H1 (cell line): ENCODE data around the gene CST9L. TPM values are rescaled to one million over a fixed set of nuclear protein-coding genes. Genes with fewer than 3 reads are reported as not detected.

ENCODE experiments used
- CTCF ChIA-PET: fragments of 300-600 bp; sonication (Branson Sonifier 250); formaldehyde crosslinking; loops from one replicate; lab custom pipeline; 2021; ENCODE audit not compliant: partially characterized antibody; lab: Charles Lee
- POLR2A ChIA-PET: fragments of 300-600 bp; sonication (Branson Sonifier 250); formaldehyde crosslinking; loops from one replicate; lab custom pipeline; 2021; ENCODE audit warnings: inconsistent platforms; ENCODE audit not compliant: partially characterized antibody; lab: Charles Lee
- DNase-seq, 2 experiments: peaks; one replicate each; pipeline versions ENCODE4 v3.0.0 to v3.0.0-alpha.2; 2010 to 2022; ENCODE audit warnings: low spot score in 2 of 2, low read depth in 1 of 2, mixed read lengths in 1 of 2
- FAIRE-seq: peaks from 2 replicates; lab custom pipeline; 2011; peaks lifted over from hg19 to GRCh38; lab: Jason Lieb, UNC
- H2AFZ ChIP-seq: 2 replicates; pipeline ENCODE4 v1.8.1; 2012; ENCODE audit warnings: low read length, inconsistent platforms
- H2AK5ac ChIP-seq: 2 replicates; pipeline ENCODE4 v1.6.1; 2013; ENCODE audit warnings: low read depth, low read length
- H2BK120ac ChIP-seq: replicated peaks from 2 replicates; pipeline ENCODE3; 2013; ENCODE audit warnings: low read depth, low read length, inconsistent platforms
- H2BK12ac ChIP-seq: 2 replicates; pipeline ENCODE4 v1.6.1; 2013; ENCODE audit warnings: low read depth, low read length
- H2BK15ac ChIP-seq: 2 replicates; pipeline ENCODE4 v1.6.1; 2013; ENCODE audit warnings: low read length
- H2BK20ac ChIP-seq: 2 replicates; pipeline ENCODE4 v1.6.1; 2013; ENCODE audit warnings: low read length
- H2BK5ac ChIP-seq: 2 replicates; pipeline ENCODE4 v1.6.1; 2013; ENCODE audit warnings: low read depth, low read length
- H3K14ac ChIP-seq: 2 replicates; pipeline ENCODE4 v1.6.1; 2013; ENCODE audit warnings: inconsistent platforms; ENCODE audit not compliant: insufficient read length
- H3K18ac ChIP-seq: 2 replicates; pipeline ENCODE4 v1.6.1; 2013; ENCODE audit warnings: low read length; ENCODE audit errors: extremely low read depth
- H3K23ac ChIP-seq: 2 replicates; pipeline ENCODE4 v1.6.1; 2013; ENCODE audit warnings: inconsistent platforms; ENCODE audit not compliant: insufficient read length
- H3K23me2 ChIP-seq: 2 replicates; pipeline ENCODE4 v1.6.1; 2013; ENCODE audit warnings: low read depth, low read length
- H3K27ac ChIP-seq: 2 replicates; pipeline ENCODE4 v1.6.1; 2011; ENCODE audit warnings: low read depth, low read length, inconsistent platforms
- H3K27me3 ChIP-seq, 4 experiments: replicated peaks in 1 of 4; 1 replicate in 1 of 4; 2 replicates in 3 of 4; pipeline versions ENCODE4 v1.6.1 to v1.8.1; 2011 to 2013; ENCODE audit warnings: low read length in 3 of 4, mild to moderate bottlenecking in 3 of 4, inconsistent platforms in 2 of 4, mixed read lengths in 2 of 4, moderate library complexity in 1 of 4; ENCODE audit not compliant: control insufficient read depth in 3 of 4, insufficient read depth in 3 of 4; ENCODE audit errors: extremely low read depth in 1 of 4
- H3K36me3 ChIP-seq, 4 experiments: 2 replicates each; pipeline versions ENCODE4 v1.6.1 to v1.8.1; 2011 to 2013; ENCODE audit warnings: mild to moderate bottlenecking in 4 of 4, low read length in 3 of 4, moderate library complexity in 2 of 4, control low read depth in 1 of 4, inconsistent platforms in 1 of 4; ENCODE audit not compliant: insufficient read depth in 4 of 4, control insufficient read depth in 2 of 4
- H3K4ac ChIP-seq: replicated peaks from 2 replicates; pipeline ENCODE3; 2013; ENCODE audit warnings: low read length, low read depth, mixed read lengths, inconsistent platforms; ENCODE audit not compliant: insufficient read length
- H3K4me1 ChIP-seq, 4 experiments: replicated peaks in 1 of 4; 1 replicate in 1 of 4; 2 replicates in 3 of 4; pipeline versions ENCODE4 v1.6.1 to v1.8.1; 2011 to 2013; ENCODE audit warnings: low read length in 3 of 4, inconsistent platforms in 2 of 4, mixed read lengths in 1 of 4; ENCODE audit not compliant: insufficient read depth in 4 of 4, control insufficient read depth in 3 of 4
- H3K4me2 ChIP-seq, 2 experiments: 2 replicates each; pipeline versions ENCODE4 v1.6.1 to v1.8.1; 2011 to 2013; ENCODE audit warnings: low read depth in 2 of 2, low read length in 2 of 2, control low read depth in 1 of 2, inconsistent platforms in 1 of 2, mild to moderate bottlenecking in 1 of 2; ENCODE audit not compliant: insufficient read depth in 1 of 2
- H3K4me3 ChIP-seq, 4 experiments: fragments of 200-600, 300-600 bp in 1 of 4; sonication (generic), shearing (Covaris generic), sonication (Bioruptor Twin) in 1 of 4; 2 replicates each; pipeline versions ENCODE4 v1.5.1 to v1.8.1; 2011 to 2016; ENCODE audit warnings: low read length in 4 of 4, low read depth in 3 of 4, control low read depth in 2 of 4, inconsistent platforms in 2 of 4, mild to moderate bottlenecking in 2 of 4, mixed read lengths in 1 of 4, moderate library complexity in 1 of 4; ENCODE audit not compliant: insufficient read depth in 2 of 4; ENCODE audit errors: extremely low read depth in 1 of 4
- H3K56ac ChIP-seq: replicated peaks from 2 replicates; pipeline ENCODE3; 2013; ENCODE audit warnings: low read depth, mild to moderate bottlenecking, mixed read lengths, low read length, inconsistent platforms; ENCODE audit not compliant: insufficient read length
- H3K79me1 ChIP-seq: 2 replicates; pipeline ENCODE4 v1.6.1; 2013; ENCODE audit warnings: low read depth, low read length, control low read depth
- H3K79me2 ChIP-seq, 2 experiments: 2 replicates each; pipeline versions ENCODE4 v1.6.1 to v1.8.1; 2012 to 2013; ENCODE audit warnings: low read length in 2 of 2, mild to moderate bottlenecking in 2 of 2, inconsistent platforms in 1 of 2; ENCODE audit not compliant: insufficient read depth in 2 of 2, control insufficient read depth in 1 of 2
- H3K9ac ChIP-seq, 4 experiments: replicated peaks in 1 of 4; 1 replicate in 1 of 4; 2 replicates in 3 of 4; pipeline versions ENCODE4 v1.6.1 to v1.8.1; 2011 to 2013; ENCODE audit warnings: low read depth in 3 of 4, low read length in 3 of 4, control low read depth in 2 of 4, mild to moderate bottlenecking in 2 of 4, moderate library complexity in 2 of 4, inconsistent platforms in 1 of 4; ENCODE audit errors: extremely low read depth in 1 of 4
- H3K9me3 ChIP-seq, 2 experiments: 2 replicates each; pipeline versions ENCODE4 v1.6.1 to v1.8.1; 2012 to 2013; ENCODE audit warnings: mild to moderate bottlenecking in 2 of 2, moderate library complexity in 2 of 2, control low read depth in 1 of 2, inconsistent platforms in 1 of 2, low read depth in 1 of 2, low read length in 1 of 2, mixed read lengths in 1 of 2; ENCODE audit not compliant: insufficient read depth in 2 of 2
- H4K20me1 ChIP-seq, 2 experiments: replicated peaks in 1 of 2; 2 replicates each; pipeline versions ENCODE3 to v1.8.1; 2011 to 2013; ENCODE audit warnings: inconsistent platforms in 2 of 2, low read length in 2 of 2, mild to moderate bottlenecking in 1 of 2; ENCODE audit not compliant: insufficient read depth in 2 of 2, control insufficient read depth in 1 of 2
- H4K5ac ChIP-seq: 2 replicates; pipeline ENCODE4 v1.6.1; 2013; ENCODE audit warnings: low read length, low read depth, mixed read lengths, inconsistent platforms; ENCODE audit not compliant: insufficient read length
- H4K8ac ChIP-seq: 2 replicates; pipeline ENCODE4 v1.8.0; 2013; ENCODE audit warnings: mild to moderate bottlenecking, moderate library complexity, low read length, inconsistent platforms; ENCODE audit not compliant: insufficient read depth; ENCODE audit errors: extremely low read depth
- H4K91ac ChIP-seq: replicated peaks from 2 replicates; pipeline ENCODE3; 2013; ENCODE audit warnings: low read length, mixed read lengths, inconsistent platforms; ENCODE audit not compliant: insufficient read length
- CBX8 ChIP-seq: fragments of 300-800, 300-1000 bp; sonication (generic); IDR thresholded peaks from 2 replicates; pipeline ENCODE4 v1.7.1; 2016; ENCODE audit warnings: low read depth, low read length, borderline replicate concordance
- KDM5A ChIP-seq: fragments of 200-600 bp; IDR thresholded peaks from 2 replicates; pipeline ENCODE4 v1.7.1; 2012; ENCODE audit warnings: mild to moderate bottlenecking, low read length, inconsistent platforms, mixed read lengths
- NANOG ChIP-seq: IDR thresholded peaks from 2 replicates; pipeline ENCODE4 v1.6.1; 2011; ENCODE audit warnings: low read length, low read depth, mild to moderate bottlenecking, inconsistent platforms; ENCODE audit not compliant: insufficient read depth, poor library complexity, severe bottlenecking
- RAD21 ChIP-seq, 2 experiments: IDR thresholded peaks in 1 of 2; conservative IDR thresholded peaks in 1 of 2; 2 replicates each; pipeline ENCODE4 v1.6.1; 2011; ENCODE audit warnings: low read depth in 2 of 2, low read length in 2 of 2, improper control_type of control experiment in 1 of 2, inconsistent platforms in 1 of 2, mild to moderate bottlenecking in 1 of 2, moderate library complexity in 1 of 2
- RBBP5 ChIP-seq: IDR thresholded peaks from 2 replicates; pipeline ENCODE4 v1.7.1; 2012; ENCODE audit warnings: low read depth, mild to moderate bottlenecking, inconsistent platforms, low read length, moderate library complexity, borderline replicate concordance
- RXRA ChIP-seq: IDR thresholded peaks from 2 replicates; pipeline ENCODE4 v1.6.1; 2011; ENCODE audit warnings: low read depth, mild to moderate bottlenecking, low read length, moderate library complexity; ENCODE audit not compliant: insufficient read depth
- SRF ChIP-seq: IDR thresholded peaks from 2 replicates; pipeline ENCODE4 v1.6.1; 2011; ENCODE audit warnings: mild to moderate bottlenecking, low read depth, low read length, moderate library complexity
- SUZ12 ChIP-seq: fragments of 200-600 bp; sonication (generic); IDR thresholded peaks from 2 replicates; pipeline ENCODE4 v1.6.1; 2012; ENCODE audit warnings: mild to moderate bottlenecking, inconsistent platforms, low read length, moderate library complexity, mixed read lengths
- TAF7 ChIP-seq: optimal IDR thresholded peaks from 2 replicates; pipeline ENCODE3; 2011; ENCODE audit warnings: low read depth, mild to moderate bottlenecking, inconsistent platforms, low read length, moderate library complexity, borderline replicate concordance
- WGBS, 2 experiments: shearing (Covaris generic) in 1 of 2; methylation state at CpG; one replicate each; pipeline versions ENCODE4 v1.1.6 to v1.1.7; 2013 to 2015; ENCODE audit warnings: low lambda C conversion rate in 2 of 2, mixed read lengths in 2 of 2, inconsistent platforms in 1 of 2, low coverage in 1 of 2, missing lambda C conversion rate in 1 of 2; ENCODE audit not compliant: insufficient replicate concordance in 2 of 2, insufficient coverage in 1 of 2, insufficient read length in 1 of 2; ENCODE audit errors: extremely low coverage in 1 of 2, missing lambda C conversion rate in 1 of 2; 5-methylcytosine and 5-hydroxymethylcytosine counted together
- polyA plus RNA-seq, 7 experiments: library from polyadenylated mRNA; depleted of rRNA in 3 of 7; stranded (reverse) in 5 of 7; unstranded in 2 of 7; fragments of >200 nt in 5 of 7; fragments of 200-250 nt in 2 of 7; gene quantifications; 1 replicate in 5 of 7; 2 replicates in 1 of 7; 4 replicates in 1 of 7; pipeline versions ENCODE4 v1.2.1 to v1.2.3, GENCODE V29; 2011 to 2013; ENCODE audit warnings: missing spikeins in 2 of 7, mixed read lengths in 2 of 7
- total RNA-seq: library from RNA; stranded (reverse); fragmentation: NEBNext Ultra II Directional; extraction: Animal tissue kit (Norgen Biotek cat#: 25700); gene quantifications from 2 replicates; pipeline ENCODE4 v1.2.1, GENCODE V29; 2021
- TF ChIP-seq, protein P1 (sequence below): IDR thresholded peaks from 2 replicates; pipeline ENCODE4 v1.6.1; 2012; ENCODE audit warnings: inconsistent platforms
- TF ChIP-seq, protein P2 (sequence below): IDR thresholded peaks from 2 replicates; pipeline ENCODE4 v1.6.1; 2011; ENCODE audit warnings: low read length, improper control_type of control experiment

CST9L gene
- total and polyA plus RNA-seq, 2 of the 8 experiments (the other 6 are each of a cell fraction or from before 2014, with no cell fraction given): not detected

DNA sequence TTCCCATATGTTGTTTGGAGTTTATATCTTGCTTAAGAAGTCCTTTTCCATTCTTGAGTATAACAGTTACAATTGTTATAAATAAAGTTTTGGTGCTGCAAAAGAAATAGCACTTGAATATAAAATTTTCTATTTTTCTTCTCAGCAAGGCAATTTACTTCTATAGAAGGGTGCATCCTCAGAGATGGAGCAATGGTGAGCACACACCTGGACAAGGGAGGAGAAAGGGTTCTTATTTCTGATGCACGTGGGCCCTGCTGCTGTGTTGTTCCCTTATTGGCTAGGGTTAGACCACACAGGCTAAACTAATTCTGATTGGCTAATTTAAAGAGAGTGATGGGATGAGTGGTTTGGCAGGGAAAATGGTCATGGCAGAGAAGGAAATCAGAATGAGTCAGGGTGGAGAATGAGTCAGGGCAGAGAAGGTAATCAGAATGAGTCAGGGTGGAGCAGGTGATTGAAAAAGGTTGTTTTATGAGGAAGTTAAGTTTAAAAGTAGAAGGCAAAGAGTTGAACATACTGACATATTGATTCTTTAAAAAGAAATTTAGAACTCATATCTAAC is 39.3 kb downstream of the CST9L start:
- Histone ChIP-seq H3K27ac (no peak overlapping the region), H4K20me1 (no peaks in the 10 kb centered on the region), H3K4me2 (no peak overlapping the region), H3K9me3 (no peaks in the 10 kb centered on the region), H3K79me1 (no peaks in the 10 kb centered on the region), H2BK120ac (no peak overlapping the region), H3K79me2 (no peaks in the 10 kb centered on the region), H3K56ac (no peak overlapping the region), H3K4ac (no peak overlapping the region), H3K18ac (0 out of 2 replicates have a peak overlapping the region, but pooled peaks have one; percentile 22), H2BK5ac (peak overlapping the region; percentile 50; the same call in 1 of the 2 replicates), H2BK20ac (peak overlapping the region; percentile 23; the same call in 1 of the 2 replicates), H3K36me3 (no peaks in the 10 kb centered on the region), H4K8ac (no peak overlapping the region), H2BK12ac (no peak overlapping the region), H3K4me3 (no peak overlapping the region), H3K9ac (no peak overlapping the region), H2AK5ac (no peak overlapping the region), H2AFZ (no peak overlapping the region), H4K91ac (no peak overlapping the region), H3K14ac (no peak overlapping the region), H3K27me3 (no peaks in the 10 kb centered on the region), H2BK15ac (no peak overlapping the region), H3K4me1 (peaks cover 4 to 17% (median 9%) of the 10 kb centered on the region in 4 experiments; a peak in 5 of 7 replicates), H3K23ac (no peak overlapping the region), H3K23me2 (no peaks in the 10 kb centered on the region), H4K5ac (no peak overlapping the region)
- CTCF ChIA-PET: interaction anchor here (0.9 kb wide), 1 partner anchor 29 kb away, joined by 3 read pairs; no protein-coding TSS in a partner anchor
- FAIRE-seq (no peak), DNase-seq (no peak)
- POLR2A ChIA-PET: no interaction called here
- WGBS, 2 experiments: 20% methylated on average over 1 of the region's 1 CpG; no CpG with 5 or more reads in 1 of the 2 experiments
- TF ChIP-seq SRF (no peak), TAF7 (no peak), SUZ12 (no peak), RBBP5 (no peak), RXRA (no peak), CBX8 (no peak), RAD21 (IDR thresholded peaks at IDR 0.05 in 1 of 2, conservative IDR thresholded peaks at IDR 0.05 in 1 of 2; ENCODE audit: low read depth in 2 of 2, low read length in 2 of 2) (no peak), NANOG (no peak), KDM5A (no peak)
- TF ChIP-seq, protein P1, sequence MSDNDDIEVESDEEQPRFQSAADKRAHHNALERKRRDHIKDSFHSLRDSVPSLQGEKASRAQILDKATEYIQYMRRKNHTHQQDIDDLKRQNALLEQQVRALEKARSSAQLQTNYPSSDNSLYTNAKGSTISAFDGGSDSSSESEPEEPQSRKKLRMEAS: no peak
- TF ChIP-seq, protein P2, sequence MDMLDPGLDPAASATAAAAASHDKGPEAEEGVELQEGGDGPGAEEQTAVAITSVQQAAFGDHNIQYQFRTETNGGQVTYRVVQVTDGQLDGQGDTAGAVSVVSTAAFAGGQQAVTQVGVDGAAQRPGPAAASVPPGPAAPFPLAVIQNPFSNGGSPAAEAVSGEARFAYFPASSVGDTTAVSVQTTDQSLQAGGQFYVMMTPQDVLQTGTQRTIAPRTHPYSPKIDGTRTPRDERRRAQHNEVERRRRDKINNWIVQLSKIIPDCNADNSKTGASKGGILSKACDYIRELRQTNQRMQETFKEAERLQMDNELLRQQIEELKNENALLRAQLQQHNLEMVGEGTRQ: no peak
